Heart left ventricle (tissue), 16 donors: ENCODE data around the gene ATP5PB. TPM values are rescaled to one million over a fixed set of nuclear protein-coding genes. Genes with fewer than 3 reads are reported as not detected.

Source experiments
- ATAC-seq, 4 donors: fragments of 200-7000 bp; cut with Tn5 transposase; one replicate each; pipeline ENCODE4 v1.9.1; 2020 to 2022; ENCODE audit warnings: moderate library complexity in 4 of 4, mild to moderate bottlenecking in 3 of 4, moderate number of reproducible peaks in 1 of 4
- DNase-seq, 5 donors: peaks; one replicate each; pipeline ENCODE4 v3.0.0-alpha.2; 2020
- H3K27ac ChIP-seq, 12 donors: fragments of 200-600 bp; sonication (generic) in 4 of 12; one replicate each; pipeline versions ENCODE4 v1.5.0 to v1.8.0; 2016 to 2022; ENCODE audit warnings: mild to moderate bottlenecking in 2 of 12
- H3K27me3 ChIP-seq, 9 donors: fragments of 200-600 bp; sonication (generic) in 2 of 9; one replicate each; pipeline versions ENCODE4 v1.5.1 to v1.8.0; 2016 to 2022; ENCODE audit warnings: mild to moderate bottlenecking in 3 of 9
- H3K36me3 ChIP-seq, 9 donors: fragments of 200-600 bp; sonication (generic) in 2 of 9; one replicate each; pipeline versions ENCODE4 v1.5.0 to v1.8.0; 2018 to 2022; ENCODE audit warnings: mild to moderate bottlenecking in 2 of 9
- H3K4me1 ChIP-seq, 12 donors: fragments of 200-600 bp; sonication (generic) in 4 of 12; one replicate each; pipeline versions ENCODE4 v1.5.0 to v1.8.0; 2016 to 2022; ENCODE audit warnings: mild to moderate bottlenecking in 3 of 12
- H3K4me3 ChIP-seq, 12 donors: fragments of 200-600 bp; sonication (generic) in 4 of 12; one replicate each; pipeline versions ENCODE4 v1.5.0 to v1.8.0; 2017 to 2022; ENCODE audit warnings: mild to moderate bottlenecking in 9 of 12, moderate library complexity in 4 of 12
- H3K9me3 ChIP-seq, 12 donors: fragments of 200-600 bp; sonication (generic) in 4 of 12; one replicate each; pipeline versions ENCODE4 v1.5.0 to v1.8.0; 2016 to 2022; ENCODE audit warnings: mild to moderate bottlenecking in 1 of 12
- POLR2A ChIP-seq, 2 donors: fragments of 450-650 bp; IDR thresholded peaks; one replicate each; pipeline ENCODE4 v1.6.1; 2017; ENCODE audit warnings: antibody characterized with exemption in 2 of 2, mild to moderate bottlenecking in 2 of 2, moderate library complexity in 2 of 2
- WGBS, 4 donors: extraction: QIAGEN DNeasy Blood & Tissue Kit in 2 of 4; methylation state at CpG; one replicate each; pipeline versions ENCODE4 v1.1.5 to v1.1.7; 2013 to 2018; 5-methylcytosine and 5-hydroxymethylcytosine counted together
- intact Hi-C, 10 donors: fragments of 100-400 bp; cut with DNase I; formaldehyde crosslinking; loops; one replicate each; pipeline versions ENCODE4 v1.11.1 to v1.14.2; 2022
- polyA plus RNA-seq, 2 donors: library from polyadenylated mRNA; stranded (reverse); fragments of 200-250 nt; gene quantifications; one replicate each; pipeline ENCODE4 v1.2.3, GENCODE V29; 2013
- total RNA-seq, 9 donors: library from RNA; depleted of rRNA in 2 of 9; stranded (reverse); fragments of >200 nt in 2 of 9; fragmentation: NEBNext Ultra II Directional in 3 of 9; extraction: Animal tissue kit (Norgen Biotek cat#: 25700) in 3 of 9; gene quantifications; one replicate each; pipeline versions ENCODE4 v1.1.0 to v1.2.4, GENCODE V29; 2016 to 2023
- TF ChIP-seq, protein P1 (sequence below), 12 donors: fragments of 200-600 bp; sonication (generic) in 4 of 12; IDR thresholded peaks; one replicate each; pipeline versions ENCODE4 v1.5.0 to v1.8.0; 2018 to 2022; ENCODE audit warnings: antibody characterized with exemption in 12 of 12, mild to moderate bottlenecking in 5 of 12
- donor health status: ischemic (EF 13 %, LVEDD 7.1; RV severe dilation, severe dysfunction).
- donor health status: healthy with polysubstance abuse.
- donor health status: DM: no; HTN: yes; CAD: no.
- donor health status: DM: no; HTN: no; CAD: no.
- donor health status: ischemic (EF 25% LVEDD 6.9; RV normal size, moderate dysfunction).
- donor health status: ischemic (EF 25% LVEDD 5.7; RV mildly dilated, moderate dysfunction).
- donor health status: healthy.
- donor health status: DM: yes; HTN: yes; CAD: no.
- donor health status: ischemic (EF 35%, LVEDD 5.7; RV mildly dilated, moderate dysfunction).
- donor health status: nonischemic (EF 11% LVEDD 7.7; RV severe dilation, severe dysfunction).
- donor health status: DM: yes; HTN: yes; CAD: no.
- donor health status: PGD.
- donor health status: ischemic (EF 29% LVEDD 5.4; RV normal size, mild dysfunction).
- donor health status: nonischemic (EF 23%, LVEDD 6.1; RV moderate dilation, normal function).

Gene ATP5PB
- total and polyA plus RNA-seq, 11 donors, result 394 to 878 (median 625) TPM

DNA sequence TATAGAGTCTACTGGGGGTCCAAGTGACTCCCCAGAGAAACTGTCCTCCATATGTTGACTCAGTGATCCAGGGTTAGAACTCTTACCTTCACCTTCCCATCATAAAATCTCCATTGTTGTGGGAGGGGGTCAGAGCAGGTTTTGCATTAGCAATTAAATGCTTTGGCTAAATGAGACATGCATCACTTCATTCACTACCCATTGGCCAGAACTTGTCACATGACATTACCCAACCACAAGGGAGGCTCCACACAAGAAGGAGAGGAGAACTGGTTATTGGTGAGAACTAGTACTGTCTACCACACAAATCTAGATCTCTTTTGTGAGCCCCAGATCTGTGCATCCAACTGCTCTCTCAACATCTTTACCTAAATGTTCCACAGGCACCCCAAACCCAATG is 20.3 kb downstream of the ATP5PB start:
- Histone ChIP-seq H3K27me3 (no peaks in the 10 kb centered on the region), H3K9me3 (no peaks in the 10 kb centered on the region), H3K4me3 (no peak overlapping the region), H3K27ac (peak overlapping the region in 1 of 12 donors; percentile 95), H3K36me3 (peaks cover 4 to 79% (median 38%) of the 10 kb centered on the region in 9 donors), H3K4me1 (peaks cover 0 to 53% (median 15%) of the 10 kb centered on the region in 12 donors)
- ATAC-seq (no peak), DNase-seq (no peak)
- intact Hi-C loops, result no loop called here
- TF ChIP-seq POLR2A (IDR thresholded peaks at IDR 0.05), result no peak
- TF ChIP-seq, protein P1, sequence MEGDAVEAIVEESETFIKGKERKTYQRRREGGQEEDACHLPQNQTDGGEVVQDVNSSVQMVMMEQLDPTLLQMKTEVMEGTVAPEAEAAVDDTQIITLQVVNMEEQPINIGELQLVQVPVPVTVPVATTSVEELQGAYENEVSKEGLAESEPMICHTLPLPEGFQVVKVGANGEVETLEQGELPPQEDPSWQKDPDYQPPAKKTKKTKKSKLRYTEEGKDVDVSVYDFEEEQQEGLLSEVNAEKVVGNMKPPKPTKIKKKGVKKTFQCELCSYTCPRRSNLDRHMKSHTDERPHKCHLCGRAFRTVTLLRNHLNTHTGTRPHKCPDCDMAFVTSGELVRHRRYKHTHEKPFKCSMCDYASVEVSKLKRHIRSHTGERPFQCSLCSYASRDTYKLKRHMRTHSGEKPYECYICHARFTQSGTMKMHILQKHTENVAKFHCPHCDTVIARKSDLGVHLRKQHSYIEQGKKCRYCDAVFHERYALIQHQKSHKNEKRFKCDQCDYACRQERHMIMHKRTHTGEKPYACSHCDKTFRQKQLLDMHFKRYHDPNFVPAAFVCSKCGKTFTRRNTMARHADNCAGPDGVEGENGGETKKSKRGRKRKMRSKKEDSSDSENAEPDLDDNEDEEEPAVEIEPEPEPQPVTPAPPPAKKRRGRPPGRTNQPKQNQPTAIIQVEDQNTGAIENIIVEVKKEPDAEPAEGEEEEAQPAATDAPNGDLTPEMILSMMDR (IDR thresholded peaks at IDR 0.05), result no peak

DNA sequence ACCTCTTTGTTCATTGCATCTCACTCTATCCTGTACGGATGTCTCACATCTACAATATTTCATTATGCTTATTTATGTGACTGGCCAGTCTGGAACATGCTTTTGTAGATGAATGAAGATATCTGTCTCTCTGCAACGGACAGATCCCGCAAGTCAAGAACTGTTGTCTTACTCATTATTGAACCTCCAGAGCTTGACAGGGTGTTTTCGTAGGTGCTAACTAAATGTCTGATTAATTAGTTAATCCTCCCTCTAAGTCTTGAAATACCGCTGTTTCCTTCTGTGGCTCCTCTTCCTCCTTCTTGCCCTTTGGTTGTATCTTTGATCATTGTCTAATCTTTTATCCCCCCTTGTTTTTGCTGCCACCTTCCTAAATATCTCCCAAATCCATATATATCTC is 21.3 kb downstream of the ATP5PB start:
- Histone ChIP-seq H3K4me1 (peaks cover 0 to 64% (median 24%) of the 10 kb centered on the region in 12 donors), H3K4me3 (peak overlapping the region in 1 of 12 donors; percentile 23), H3K27me3 (no peaks in the 10 kb centered on the region), H3K27ac (peak overlapping the region in 5 of 12 donors; percentile 7 to 95 (median 13)), H3K9me3 (no peaks in the 10 kb centered on the region), H3K36me3 (peaks cover 4 to 70% (median 36%) of the 10 kb centered on the region in 9 donors)
- DNase-seq (no peak), ATAC-seq (no peak)
- TF ChIP-seq POLR2A (IDR thresholded peaks at IDR 0.05), result no peak
- TF ChIP-seq, protein P1 (IDR thresholded peaks at IDR 0.05), result no peak
- intact Hi-C loops, result no loop called here
- WGBS, 4 donors, result 93 to 97% (median 94%) methylated on average over 5 of the region's 5 CpGs

DNA sequence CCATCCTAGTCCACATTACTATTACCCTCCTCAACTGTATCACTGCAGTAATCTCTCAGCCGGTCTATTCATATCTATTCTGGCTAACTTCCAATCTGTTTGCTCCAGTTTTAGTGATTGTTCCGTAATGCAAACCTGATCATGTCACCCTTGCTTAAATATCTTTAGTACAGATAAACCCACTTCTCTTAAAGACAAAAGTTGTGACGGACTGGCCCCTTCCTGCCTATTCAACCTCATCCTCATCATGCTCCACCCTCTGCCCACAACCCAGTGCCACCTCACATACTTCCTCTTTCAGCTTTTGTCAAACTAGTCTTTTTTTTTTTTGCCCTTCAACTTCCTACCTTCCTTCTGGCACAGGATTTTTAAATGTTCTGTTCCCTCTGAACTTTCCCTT is 21.7 kb downstream of the ATP5PB start:
- WGBS, 4 donors, result 47 to 64% (median 59%) methylated on average over 3 of the region's 3 CpGs
- intact Hi-C loops, result no loop called here
- H3K27me3 ChIP-seq, result no peaks in the 10 kb centered on the region
- peak in 3 of 4 donors; percentile 41 to 74 (median 68) for ATAC-seq
- TF ChIP-seq, protein P1 (IDR thresholded peaks at IDR 0.05), result no peak
- no peak for TF ChIP-seq POLR2A (IDR thresholded peaks at IDR 0.05)
- peak overlapping the region in 1 of 12 donors; percentile 23 for H3K4me3 ChIP-seq
- H3K27ac ChIP-seq, result peak overlapping the region in 6 of 12 donors; percentile 7 to 95 (median 30)
- peaks cover 4 to 65% (median 32%) of the 10 kb centered on the region in 9 donors for H3K36me3 ChIP-seq
- no peaks in the 10 kb centered on the region for H3K9me3 ChIP-seq
- DNase-seq, result peak in 4 of 5 donors; percentile 42 to 51 (median 45)
- peaks cover 0 to 68% (median 28%) of the 10 kb centered on the region in 12 donors for H3K4me1 ChIP-seq

- no peak for DNase-seq
- Histone ChIP-seq H3K36me3 (peaks cover 4 to 61% (median 32%) of the 10 kb centered on the region in 9 donors), H3K4me1 (peaks cover 0 to 73% (median 33%) of the 10 kb centered on the region in 12 donors), H3K9me3 (no peaks in the 10 kb centered on the region), H3K27me3 (no peaks in the 10 kb centered on the region), H3K27ac (peak overlapping the region in 5 of 12 donors; percentile 12 to 95 (median 28)), H3K4me3 (no peak overlapping the region)
- WGBS, 4 donors, result 94 to 98% (median 96%) methylated on average over 3 of the region's 3 CpGs
- no peak for TF ChIP-seq POLR2A (IDR thresholded peaks at IDR 0.05)
- TF ChIP-seq, protein P1 (IDR thresholded peaks at IDR 0.05), result no peak
- intact Hi-C loops, result no loop called here
- no peak for ATAC-seq
Observed at GRCh38 chr1:111471538-111471937, 22.3 kb downstream of the ATP5PB start.
